Rectal smooth muscle tissue (tissue), 1 donor: ENCODE measurements around the gene A2ML1.
"Not testable (repeated sequence)": the region's sequence is repeated elsewhere in the genome, so short reads cannot be mapped to it uniquely, and the experiment has no call there.

Experiments used
- H3K27ac ChIP-seq: one replicate; pipeline ENCODE4 v1.7.0; 2013; ENCODE audit warnings: low read depth, low read length, inconsistent platforms
- H3K27me3 ChIP-seq: one replicate; pipeline ENCODE4 v1.7.0; 2013; ENCODE audit warnings: low read length; ENCODE audit not compliant: control insufficient read depth, insufficient read depth
- H3K36me3 ChIP-seq: one replicate; pipeline ENCODE4 v1.7.0; 2013; ENCODE audit warnings: low read length; ENCODE audit not compliant: control insufficient read depth, insufficient read depth
- H3K4me1 ChIP-seq: one replicate; pipeline ENCODE4 v1.7.0; 2013; ENCODE audit warnings: low read length; ENCODE audit not compliant: control insufficient read depth, insufficient read depth
- H3K4me3 ChIP-seq: one replicate; pipeline ENCODE4 v1.7.0; 2013; ENCODE audit warnings: low read length
- H3K9ac ChIP-seq: one replicate; pipeline ENCODE4 v1.7.0; 2013; ENCODE audit warnings: low read length

Gene A2ML1

DNA sequence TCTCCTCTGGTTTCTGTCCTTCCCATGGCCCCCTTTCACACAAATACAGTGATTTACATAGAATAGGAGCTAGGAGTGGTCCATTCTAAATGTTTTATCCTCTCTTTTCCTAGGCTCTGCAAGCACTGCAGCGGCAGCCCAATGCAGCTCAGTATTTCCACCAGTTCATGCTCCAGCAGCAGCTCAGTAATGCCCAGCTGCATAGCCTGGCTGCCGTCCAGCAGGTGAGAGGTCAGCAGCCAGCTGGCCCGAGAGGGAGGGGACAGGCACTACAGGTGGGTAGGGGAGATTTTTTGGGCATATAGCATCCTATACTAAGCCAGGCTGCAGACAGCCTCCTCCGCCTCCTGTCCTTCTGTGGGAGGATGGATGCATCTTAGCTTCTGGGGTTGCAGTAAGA lies 97.2 kb downstream of the A2ML1 start:
- not testable (repeated sequence) for H3K27ac ChIP-seq, H3K4me3 ChIP-seq, H3K27me3 ChIP-seq, H3K9ac ChIP-seq, H3K36me3 ChIP-seq, H3K4me1 ChIP-seq

DNA sequence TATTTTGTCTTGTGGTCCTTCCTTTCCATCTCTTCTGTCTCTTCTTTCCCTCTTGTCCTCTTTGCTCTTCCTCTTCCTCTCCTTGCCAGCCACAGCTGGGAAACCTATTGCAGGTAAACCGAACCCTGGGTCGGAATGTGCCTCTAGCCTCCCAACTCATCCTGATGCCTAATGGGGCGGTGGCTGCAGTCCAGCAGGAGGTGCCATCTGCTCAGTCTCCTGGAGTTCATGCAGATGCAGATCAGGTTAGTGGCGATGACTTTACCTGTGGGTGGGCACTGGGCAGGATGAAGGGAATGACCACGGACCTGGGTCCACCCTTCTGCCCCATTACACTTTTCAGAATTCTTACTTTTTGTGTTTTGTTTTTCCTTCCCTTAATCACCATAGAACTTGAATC lies 100.1 kb downstream of the A2ML1 start:
- H3K4me1 ChIP-seq, result no peaks in the 10 kb centered on the region
- H3K27me3 ChIP-seq, result no peaks in the 10 kb centered on the region
- H3K36me3 ChIP-seq, result peaks cover 2% of the 10 kb centered on the region
- H3K27ac ChIP-seq, result no peak overlapping the region
- no peak overlapping the region for H3K9ac ChIP-seq
- no peak overlapping the region for H3K4me3 ChIP-seq
